A172 (cell line): Measurements from ENCODE around the gene FBXO31. TPM values are rescaled to one million over a fixed set of nuclear protein-coding genes. Genes with fewer than 3 reads are reported as not detected.

ENCODE experiments used
- DNase-seq: peaks from one replicate; pipeline ENCODE4 v3.0.0-alpha.2; 2015; ENCODE audit warnings: low spot score
- total RNA-seq: library from RNA; depleted of rRNA; stranded (reverse); fragments of >200 nt; shearing (Covaris generic); gene quantifications from 2 replicates; pipeline ENCODE4 v1.2.3, GENCODE V29; 2014; rRNA removed

The FBXO31 gene, protein sequence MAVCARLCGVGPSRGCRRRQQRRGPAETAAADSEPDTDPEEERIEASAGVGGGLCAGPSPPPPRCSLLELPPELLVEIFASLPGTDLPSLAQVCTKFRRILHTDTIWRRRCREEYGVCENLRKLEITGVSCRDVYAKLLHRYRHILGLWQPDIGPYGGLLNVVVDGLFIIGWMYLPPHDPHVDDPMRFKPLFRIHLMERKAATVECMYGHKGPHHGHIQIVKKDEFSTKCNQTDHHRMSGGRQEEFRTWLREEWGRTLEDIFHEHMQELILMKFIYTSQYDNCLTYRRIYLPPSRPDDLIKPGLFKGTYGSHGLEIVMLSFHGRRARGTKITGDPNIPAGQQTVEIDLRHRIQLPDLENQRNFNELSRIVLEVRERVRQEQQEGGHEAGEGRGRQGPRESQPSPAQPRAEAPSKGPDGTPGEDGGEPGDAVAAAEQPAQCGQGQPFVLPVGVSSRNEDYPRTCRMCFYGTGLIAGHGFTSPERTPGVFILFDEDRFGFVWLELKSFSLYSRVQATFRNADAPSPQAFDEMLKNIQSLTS
- 18.4 and 19.8 TPM in 2 replicates for total RNA-seq

DNA sequence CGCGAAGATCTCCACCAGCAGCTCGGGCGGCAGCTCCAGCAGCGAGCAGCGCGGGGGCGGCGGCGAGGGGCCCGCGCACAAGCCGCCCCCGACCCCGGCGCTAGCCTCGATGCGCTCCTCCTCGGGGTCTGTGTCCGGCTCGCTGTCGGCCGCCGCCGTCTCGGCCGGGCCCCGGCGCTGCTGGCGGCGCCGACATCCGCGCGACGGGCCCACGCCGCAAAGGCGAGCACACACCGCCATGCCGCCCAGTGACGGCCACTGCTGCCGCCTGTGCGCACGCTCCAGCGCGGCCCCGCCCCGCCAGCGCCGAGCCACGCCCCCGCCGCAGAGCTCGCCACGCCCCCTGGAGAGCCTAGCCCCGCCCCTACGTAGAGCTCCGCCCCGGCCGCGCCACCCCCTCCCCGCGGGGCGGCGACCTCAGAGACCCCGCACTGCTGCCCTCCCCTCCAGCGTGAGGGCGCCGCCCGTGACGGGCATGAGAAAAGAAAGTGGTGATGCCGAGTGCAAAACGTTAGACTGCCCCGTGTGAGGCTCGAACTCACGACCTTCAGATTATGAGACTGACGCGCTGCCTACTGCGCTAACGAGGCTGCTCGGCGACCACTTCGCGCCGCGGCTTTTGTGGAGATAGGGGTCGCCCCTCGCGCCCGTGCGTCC is at the start of gene FBXO31:
FBXO31 (minus strand) TSS at position 272 of the 657 bp plus-strand sequence; CDS start at position 240, 32 bp downstream.
- peak; percentile 90 for DNase-seq

DNA sequence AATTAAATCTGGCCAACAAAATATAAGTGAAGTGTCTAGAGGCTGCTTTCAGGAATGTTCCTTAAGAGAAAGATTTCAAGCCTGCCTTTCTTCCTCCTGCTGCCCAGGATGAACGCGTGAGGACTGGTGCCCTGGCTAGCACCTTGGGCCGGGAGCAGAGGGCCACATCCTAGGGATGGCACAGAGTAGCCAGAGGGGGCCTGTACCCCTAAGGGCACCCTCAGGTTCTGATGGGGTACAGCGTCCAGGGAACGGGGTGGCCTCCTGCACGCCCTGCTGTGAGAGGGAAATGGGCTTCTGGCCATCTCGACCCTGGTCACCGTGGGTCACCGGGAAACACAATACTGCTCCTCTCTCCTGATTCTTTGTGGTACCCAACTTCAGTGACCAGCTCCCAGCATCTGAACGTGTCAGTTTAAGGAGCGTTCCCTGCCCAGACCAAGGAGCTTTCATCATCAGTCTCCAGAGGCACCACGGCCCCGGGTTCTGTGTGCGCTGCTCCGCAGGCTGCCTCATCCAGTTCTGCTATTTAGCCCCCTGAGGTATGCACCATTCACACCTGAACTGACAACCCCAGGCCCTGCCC is 48.8 kb upstream of the FBXO31 start:
- no peak for DNase-seq

DNA sequence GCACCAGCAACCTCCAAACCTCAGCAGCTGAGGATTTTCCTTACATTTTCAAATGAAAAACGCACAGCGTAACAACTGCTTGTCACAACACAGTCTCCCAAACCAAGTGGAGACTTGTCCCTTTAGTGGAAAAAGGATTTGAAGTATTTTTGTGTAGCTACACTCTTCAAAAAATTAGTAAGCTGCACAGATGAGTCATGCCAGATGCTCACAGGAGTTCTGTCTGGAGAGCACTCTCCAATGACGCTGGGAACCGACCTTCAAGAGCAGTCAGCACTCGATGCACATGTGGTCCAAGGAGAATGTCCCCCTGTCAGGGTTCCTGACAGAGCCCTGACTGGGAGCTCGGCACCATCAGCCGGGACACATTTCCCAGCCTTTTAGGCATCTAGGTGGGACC is 48.4 kb upstream of the FBXO31 start:
- peak; percentile 70 for DNase-seq

DNA sequence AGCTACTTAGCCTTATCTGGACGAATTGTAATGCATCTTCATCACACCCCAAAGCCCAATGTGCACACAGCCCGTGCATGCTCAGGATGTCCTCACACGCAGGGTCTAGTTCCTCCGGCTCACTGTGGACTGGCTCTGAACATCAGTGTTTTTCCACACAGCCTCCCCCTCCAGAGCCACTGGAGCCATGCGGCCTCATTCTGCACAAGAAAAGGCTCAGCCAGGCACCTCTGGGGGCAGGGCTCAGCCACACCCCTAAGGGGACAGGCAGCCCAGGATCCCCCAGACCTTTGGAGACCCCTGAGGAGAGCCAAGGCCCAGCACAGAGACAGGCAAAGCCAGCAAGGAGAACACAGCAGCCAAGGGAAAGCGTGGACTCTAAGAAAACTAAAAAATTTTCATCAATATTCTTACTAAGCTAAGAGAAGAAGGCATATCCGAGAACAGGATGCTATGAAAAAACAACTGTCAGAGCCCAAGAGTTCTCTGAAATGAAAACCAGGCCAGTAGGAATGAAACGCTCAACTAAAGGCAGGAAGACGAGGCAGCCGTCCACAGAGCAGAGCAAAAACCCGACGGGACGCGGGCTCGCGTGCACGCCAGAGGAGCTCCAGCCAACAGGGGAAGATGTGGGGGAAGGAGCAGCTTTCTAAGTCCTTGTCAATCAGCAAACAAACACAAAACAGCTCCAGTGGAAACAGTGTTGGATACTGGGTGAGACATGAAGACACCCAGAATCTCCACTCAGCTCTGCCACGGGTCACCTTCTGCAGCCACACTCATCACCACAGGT is 43.0 kb upstream of the FBXO31 start:
- DNase-seq = no peak

DNA sequence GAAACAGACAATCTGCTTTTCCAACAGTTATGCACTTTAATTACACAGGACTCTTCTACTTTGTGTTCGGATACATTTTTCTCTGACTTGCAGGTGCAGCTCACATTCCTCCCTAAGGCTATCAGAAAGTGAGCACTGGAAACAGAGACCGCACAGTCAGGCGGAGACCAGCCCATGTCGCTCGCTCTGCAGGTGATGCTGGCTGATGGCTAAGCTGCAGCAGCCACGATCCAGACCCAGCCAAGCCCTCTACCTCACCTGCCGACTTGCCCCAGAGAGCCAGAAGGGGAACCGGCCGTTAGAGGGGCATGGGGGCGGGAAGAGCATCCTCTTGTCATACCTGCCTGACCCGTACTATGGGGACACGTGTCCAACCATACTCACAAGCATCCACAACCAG is 42.4 kb upstream of the FBXO31 start:
- no peak for DNase-seq

DNA sequence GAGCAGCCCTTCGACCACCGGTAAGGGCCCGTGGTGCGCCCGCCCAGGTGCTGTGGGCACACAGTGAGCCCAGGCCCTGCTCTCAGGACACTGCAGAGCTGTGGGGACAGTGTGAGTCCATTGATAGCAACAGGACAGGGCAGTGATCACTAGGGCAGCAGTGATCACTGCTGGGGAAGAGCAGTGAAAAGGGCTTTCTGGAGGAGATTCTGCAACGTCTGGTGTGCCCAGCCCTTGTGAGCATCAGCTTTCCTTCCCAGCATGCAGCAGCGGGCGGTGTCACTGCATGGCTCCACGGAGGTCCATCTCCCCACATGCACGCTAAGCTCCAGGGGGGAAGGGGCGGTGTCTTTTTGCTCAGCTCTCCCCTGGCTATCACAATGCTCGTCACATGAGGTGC is 40.7 kb upstream of the FBXO31 start:
- no peak for DNase-seq

DNA sequence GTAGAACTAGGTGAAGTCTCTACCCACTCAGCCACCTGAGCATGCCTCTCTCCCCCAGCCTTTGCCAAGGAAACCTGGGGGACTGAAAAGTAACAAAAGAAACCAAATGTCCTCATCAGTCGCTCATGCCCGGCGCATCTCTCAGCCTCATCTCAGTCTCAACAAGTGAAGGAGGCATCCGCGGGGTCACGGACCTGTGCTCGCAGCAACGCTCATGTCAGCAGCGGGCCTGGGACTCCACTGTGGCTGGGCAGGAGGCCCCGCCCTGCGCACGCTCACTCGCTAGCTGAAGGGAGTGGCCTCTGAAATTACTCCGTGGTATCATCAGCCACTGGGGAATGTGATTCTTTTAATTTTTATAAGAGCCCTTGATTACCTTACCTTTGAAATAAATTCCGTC is 39.9 kb upstream of the FBXO31 start:
- no peak for DNase-seq

DNA sequence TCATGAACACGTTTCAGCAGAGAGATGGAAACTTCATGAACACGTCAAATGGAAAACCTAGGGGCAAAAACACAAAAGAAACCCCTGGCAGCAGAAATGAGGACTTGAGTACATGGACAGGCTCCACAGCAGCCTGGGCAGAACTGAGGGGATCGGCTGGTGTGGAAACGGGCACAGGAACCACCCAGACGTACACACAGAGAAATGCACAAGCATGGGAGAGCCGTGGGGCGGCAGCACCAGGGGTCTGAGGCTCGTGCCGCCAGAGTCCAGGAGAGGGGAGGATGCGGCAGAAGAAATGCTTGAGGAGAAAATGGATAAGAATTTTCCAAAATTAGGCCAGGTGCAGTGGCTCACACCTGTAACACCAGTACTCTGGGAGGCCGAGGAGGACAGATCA is 38.5 kb upstream of the FBXO31 start:
- no peak for DNase-seq

DNA sequence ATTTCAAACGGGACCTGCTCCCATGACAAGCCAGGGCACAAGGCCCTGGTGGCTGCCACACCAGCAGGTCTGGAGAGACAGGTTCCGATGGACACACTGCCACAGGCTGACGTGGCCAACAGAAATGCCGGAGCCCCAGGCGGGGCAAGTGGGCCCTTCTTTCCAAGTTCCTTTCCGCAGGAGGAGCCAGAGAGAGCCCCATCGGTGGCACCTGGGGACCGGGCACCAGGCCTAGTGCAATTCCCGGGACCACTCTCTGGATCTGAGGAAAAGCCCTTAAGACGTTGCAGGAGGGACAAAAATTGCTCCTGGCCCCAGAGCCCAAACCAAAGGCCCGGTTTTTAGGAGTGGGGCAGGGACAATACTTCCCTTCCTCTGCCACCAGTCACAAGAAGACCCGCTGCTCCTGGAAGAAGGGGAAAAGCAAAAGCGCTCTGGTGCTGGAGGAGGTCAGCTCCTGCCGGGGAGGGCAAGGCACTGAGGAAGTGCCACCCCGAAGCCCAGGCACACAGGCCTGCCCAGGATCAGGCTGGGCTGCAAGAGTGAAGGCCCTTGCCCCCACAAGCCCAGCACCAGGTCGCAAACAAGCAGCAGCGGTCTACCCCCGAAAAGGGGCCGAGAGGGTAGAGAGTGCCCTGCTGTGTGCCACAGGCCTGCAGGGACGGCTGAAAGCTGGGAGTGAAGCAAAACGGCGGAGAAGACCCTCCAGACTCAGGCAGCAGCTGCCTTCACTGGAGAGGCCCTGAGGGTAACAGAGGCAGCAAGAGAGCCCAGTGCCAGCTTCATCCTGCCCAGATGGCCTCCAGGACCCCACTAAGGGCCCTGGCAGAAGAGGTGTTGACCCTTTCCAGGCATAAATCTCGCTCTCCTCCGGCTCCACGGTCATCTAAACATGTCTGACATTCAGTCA is 37.7 kb upstream of the FBXO31 start:
- DNase-seq = no peak

DNA sequence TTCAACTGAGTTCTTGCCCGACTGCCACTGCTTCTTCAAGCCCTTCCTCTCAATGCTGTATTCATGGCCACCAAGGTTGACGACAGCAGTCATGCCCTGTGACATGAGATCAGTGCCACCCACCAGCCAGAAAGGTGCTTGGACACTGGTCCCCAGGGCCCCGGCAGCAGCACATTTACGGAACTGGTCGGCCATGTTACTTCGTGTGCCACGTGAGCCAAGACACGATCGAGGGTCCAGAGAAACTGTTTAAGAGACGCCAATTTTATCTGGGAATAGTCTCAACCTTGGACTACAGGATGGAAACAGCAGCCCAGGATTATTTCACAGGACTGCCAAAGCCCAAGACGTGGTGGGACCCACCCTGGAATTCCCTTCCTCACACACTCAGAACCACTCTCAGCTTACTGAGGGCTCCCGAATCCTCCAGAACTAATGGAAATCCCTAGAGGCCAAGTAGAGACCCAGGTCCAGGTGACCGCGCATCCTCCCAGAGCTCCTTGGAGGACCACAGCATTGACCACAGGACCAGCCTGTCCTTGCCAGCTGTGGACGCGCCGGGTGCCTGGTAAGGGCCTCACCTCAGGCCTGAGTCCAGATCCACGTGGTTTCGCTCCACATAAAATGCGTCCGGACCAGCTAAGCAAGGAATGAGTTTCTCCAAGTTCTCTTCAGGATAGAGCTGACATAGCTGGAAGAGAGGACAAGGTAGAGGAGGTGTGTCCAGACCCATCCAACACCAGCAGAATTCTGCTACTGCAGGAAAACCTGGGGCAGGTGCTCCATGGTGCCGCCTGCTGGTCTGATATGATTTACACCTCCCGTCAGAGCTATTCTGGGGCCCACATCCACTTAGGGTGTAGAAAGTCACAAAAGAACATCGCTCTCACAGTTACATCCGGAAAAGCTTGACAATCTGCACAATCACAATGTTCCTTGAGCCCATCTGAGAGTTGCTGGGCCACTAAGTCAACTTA is 36.7 kb upstream of the FBXO31 start:
- no peak for DNase-seq

DNA sequence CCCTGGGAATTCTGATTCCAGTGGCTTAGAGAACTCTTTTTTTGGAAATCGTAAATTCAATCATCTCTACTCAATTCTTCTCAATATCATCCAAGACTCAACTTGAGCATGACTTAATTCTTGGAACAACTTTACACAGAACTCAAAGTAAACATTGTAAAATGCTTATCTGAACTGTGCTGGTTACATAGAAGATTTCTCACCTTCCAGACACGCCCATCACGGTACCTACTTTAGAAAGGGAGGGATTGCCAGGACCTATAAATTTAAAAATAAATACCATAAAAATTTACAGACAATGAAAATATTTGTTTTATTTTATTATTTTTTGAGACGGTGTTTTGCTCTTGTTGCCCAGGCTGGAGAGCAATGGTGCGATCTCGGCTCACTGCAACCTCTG is 35.1 kb upstream of the FBXO31 start:
- no peak for DNase-seq

DNA sequence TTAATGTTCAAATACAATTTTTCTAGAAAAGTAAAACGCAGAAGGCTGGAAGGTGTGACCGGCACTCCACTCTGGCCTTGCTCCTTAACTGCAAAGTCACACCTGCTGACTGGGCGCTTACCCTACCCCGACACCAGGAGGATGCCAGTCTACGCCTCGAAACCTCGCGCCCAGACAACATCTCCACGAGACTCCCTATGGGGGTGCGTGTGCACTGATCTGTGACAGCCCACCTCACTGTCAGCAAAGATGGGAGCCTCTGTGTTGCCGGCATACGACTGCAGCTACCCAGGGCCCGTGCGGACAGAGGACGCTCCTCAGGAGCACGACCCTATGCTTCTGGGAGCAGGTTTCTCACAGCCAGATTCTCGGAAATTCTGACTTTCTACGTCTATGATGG is 34.6 kb upstream of the FBXO31 start:
- no peak for DNase-seq

DNA sequence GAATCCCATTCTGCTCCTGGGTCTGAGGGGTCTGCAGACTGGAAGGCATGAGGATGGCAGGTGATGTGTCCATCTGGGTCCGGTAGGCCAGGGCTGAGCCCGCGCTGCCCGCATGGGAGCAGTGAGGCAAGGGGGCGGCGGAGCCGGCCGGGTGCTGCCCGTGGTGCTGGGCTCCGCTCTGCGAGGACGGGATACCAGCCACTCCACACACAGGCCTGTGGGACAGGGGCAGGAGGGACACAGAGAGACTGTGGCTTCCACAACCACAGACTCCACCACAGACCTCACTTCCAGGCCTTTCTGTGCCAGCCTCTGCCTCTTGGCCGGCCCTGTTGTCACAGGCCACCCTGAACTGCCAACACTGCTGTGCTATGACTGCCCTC is 33.9 kb upstream of the FBXO31 start:
- DNase-seq = no peak

DNA sequence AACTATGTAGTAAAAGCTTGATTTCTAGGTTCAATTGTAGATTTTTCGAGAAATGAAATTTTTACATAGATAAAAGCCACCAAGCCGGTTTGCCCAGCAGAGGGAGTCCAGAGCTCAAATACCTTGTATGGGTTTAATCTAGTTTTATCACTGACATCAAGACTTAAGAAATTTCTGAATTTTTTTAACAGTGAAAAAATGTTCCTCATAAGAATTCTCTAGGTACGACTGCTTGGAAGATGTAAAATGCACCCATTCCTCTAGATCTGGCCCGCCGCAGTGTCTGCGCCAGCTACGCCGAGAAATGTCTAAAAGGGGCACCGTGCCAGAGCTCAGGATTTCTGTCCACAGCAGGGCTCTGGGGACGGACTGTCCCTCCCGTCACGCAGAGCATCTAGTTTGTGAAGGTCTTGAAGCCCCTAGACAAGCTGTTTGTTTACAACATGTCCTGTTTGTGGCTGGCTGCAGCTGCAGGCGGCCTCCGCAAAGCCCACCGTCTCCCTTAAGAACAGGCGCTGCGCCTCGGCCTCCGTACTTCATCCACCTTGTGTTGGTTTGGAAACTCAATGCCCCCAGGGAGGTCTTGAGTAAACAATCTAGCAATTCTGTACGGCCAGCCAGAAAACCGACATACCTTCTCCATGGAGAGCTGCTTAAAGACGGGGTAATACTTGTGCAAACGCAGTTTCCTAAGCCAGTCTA is 33.4 kb upstream of the FBXO31 start:
- peak; percentile 56 for DNase-seq

DNA sequence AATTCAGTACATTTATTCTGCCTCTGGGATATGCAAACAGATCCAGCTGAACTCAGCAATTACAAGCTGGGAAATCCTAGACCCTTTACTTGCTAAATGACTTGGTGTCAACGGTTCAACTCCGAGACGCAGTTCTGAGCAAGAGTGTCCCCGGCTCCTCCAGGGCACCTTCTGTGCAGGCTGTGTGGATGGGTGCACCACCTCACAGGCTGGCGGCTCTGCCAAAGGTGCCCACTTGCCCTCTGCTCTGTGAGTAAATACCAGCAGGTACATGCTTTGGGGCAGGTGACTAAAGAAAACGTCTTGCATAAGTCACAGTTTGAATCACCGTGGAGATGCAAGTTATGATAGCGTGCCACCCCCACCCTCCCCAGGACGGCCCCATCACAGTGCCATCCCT is 31.9 kb upstream of the FBXO31 start:
- no peak for DNase-seq

DNA sequence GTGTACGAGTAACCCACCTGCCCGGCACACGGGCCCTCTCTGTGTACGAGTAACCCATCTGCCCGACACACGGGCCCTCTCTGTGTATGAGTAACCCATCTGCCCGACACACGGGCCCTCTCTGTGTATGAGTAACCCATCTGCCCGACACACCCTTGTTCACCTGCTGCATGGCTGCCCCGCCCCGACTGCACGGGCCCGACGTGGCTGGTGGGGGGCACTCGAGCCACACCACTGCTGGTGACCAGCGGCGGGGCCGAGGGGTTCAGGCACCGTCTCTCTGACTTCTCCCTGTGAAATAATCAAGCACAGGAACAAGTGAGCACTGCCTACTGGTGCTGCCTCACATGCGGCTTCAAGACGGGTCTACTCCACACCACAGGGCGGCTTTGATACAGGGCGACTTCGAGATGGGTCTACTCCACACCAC is 30.7 kb upstream of the FBXO31 start:
- no peak for DNase-seq

DNA sequence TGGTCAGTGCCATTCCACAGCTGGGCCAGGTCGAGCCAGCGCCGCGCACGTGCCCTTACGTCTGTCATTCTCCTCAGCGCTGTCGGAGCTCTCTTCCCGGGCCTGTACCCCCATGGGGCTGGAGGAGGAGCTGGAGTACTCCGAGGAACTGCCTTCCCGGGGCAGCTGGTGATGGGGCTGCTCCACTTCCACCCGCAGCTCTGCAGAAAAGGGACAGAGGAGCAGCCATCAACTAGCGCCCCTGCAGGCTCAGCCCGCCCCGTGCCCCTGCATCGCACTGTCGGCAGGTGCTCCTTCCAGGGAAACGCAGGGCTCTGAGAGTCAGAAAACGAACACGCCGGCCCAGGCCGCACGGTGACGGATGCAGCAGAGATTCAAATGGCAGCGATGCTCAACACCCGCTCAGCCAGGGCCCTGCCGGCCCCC is 29.4 kb upstream of the FBXO31 start:
- no peak for DNase-seq

DNA sequence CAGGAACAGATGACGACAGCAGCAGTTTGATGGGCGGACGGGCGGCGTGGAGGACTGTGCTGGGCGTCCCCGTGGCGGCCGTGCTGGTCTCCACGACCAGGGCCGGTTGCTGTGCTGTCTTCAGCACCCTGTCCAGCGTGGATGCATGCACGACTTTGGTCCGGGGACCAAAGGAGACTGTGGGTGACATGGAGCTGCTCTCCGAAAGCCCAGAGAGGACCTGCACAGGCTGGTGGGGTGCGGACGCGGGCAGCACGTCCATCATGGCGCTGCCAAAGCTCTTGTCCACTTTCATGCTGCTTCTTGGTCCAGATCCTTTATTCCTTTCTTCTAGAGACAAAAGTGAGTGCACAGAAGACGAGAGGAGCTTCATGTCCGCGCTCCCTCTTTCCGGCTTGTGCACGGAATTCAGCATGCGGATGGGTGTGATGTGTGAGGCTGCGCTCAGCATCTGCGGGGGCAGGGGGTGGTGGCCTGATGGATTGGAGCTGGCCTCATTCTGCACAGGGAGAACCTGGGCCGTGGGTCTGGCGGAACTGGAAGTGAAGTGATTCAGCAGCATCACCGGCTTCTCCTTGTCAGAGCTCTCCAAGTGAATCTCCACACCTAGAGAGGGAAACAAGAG is 28.9 kb upstream of the FBXO31 start:
- DNase-seq = no peak
